H9 (cell line): Measurements from ENCODE around the gene SDHA. TPM values are rescaled to one million over a fixed set of nuclear protein-coding genes. Genes with fewer than 3 reads are reported as not detected.

Source experiments
- DNase-seq: peaks from one replicate; pipeline ENCODE4 v3.0.0-alpha.2; 2017
- H2AFZ ChIP-seq: one replicate; pipeline ENCODE4 v1.6.1; 2013; ENCODE audit warnings: mild to moderate bottlenecking, low read length, control low read depth, moderate library complexity
- H2AK5ac ChIP-seq: 2 replicates; pipeline ENCODE4 v1.6.1; 2013; ENCODE audit warnings: low read length, control low read depth, mixed read lengths; ENCODE audit not compliant: insufficient read length
- H2BK120ac ChIP-seq: one replicate; pipeline ENCODE4 v1.6.1; 2013; ENCODE audit warnings: low read depth, mild to moderate bottlenecking, low read length, control low read depth, inconsistent platforms; ENCODE audit not compliant: poor library complexity, severe bottlenecking
- H2BK12ac ChIP-seq: 2 replicates; pipeline ENCODE4 v1.6.1; 2013; ENCODE audit warnings: low read length, control low read depth, mixed read lengths, low read depth; ENCODE audit not compliant: insufficient read length
- H2BK15ac ChIP-seq: 2 replicates; pipeline ENCODE4 v1.6.1; 2013; ENCODE audit warnings: low read depth, low read length, control low read depth
- H2BK20ac ChIP-seq: one replicate; pipeline ENCODE4 v1.6.1; 2013; ENCODE audit warnings: low read depth, mild to moderate bottlenecking, low read length, control low read depth, inconsistent platforms; ENCODE audit not compliant: poor library complexity, severe bottlenecking
- H2BK5ac ChIP-seq: 2 replicates; pipeline ENCODE4 v1.6.1; 2013; ENCODE audit warnings: low read length, control low read depth, mixed read lengths; ENCODE audit not compliant: insufficient read length
- H3K14ac ChIP-seq: 2 replicates; pipeline ENCODE4 v1.6.1; 2013; ENCODE audit warnings: low read length, control low read depth; ENCODE audit not compliant: insufficient read depth
- H3K18ac ChIP-seq: 2 replicates; pipeline ENCODE4 v1.6.1; 2013; ENCODE audit warnings: low read depth, mild to moderate bottlenecking, mixed read lengths, low read length, control low read depth; ENCODE audit not compliant: insufficient read length
- H3K23ac ChIP-seq: 2 replicates; pipeline ENCODE4 v1.6.1; 2013; ENCODE audit warnings: low read length, control low read depth, mixed read lengths, low read depth; ENCODE audit not compliant: insufficient read length
- H3K23me2 ChIP-seq: 2 replicates; pipeline ENCODE4 v1.6.1; 2013; ENCODE audit warnings: low read depth, mild to moderate bottlenecking, mixed read lengths, low read length, control low read depth; ENCODE audit not compliant: insufficient read length, poor library complexity, severe bottlenecking
- H3K27ac ChIP-seq: 2 replicates; pipeline ENCODE4 v1.5.1; 2013; ENCODE audit warnings: low read length, control low read depth, mixed read lengths, low read depth; ENCODE audit not compliant: insufficient read length
- H3K27me3 ChIP-seq: 2 replicates; pipeline ENCODE4 v1.6.1; 2013; ENCODE audit warnings: low read length, control low read depth, inconsistent platforms; ENCODE audit not compliant: insufficient read depth
- H3K4ac ChIP-seq: 2 replicates; pipeline ENCODE4 v1.6.1; 2013; ENCODE audit warnings: low read depth, mild to moderate bottlenecking, control low read depth, inconsistent platforms, low read length, moderate library complexity
- H3K4me1 ChIP-seq: 2 replicates; pipeline ENCODE4 v1.6.1; 2013; ENCODE audit warnings: low read length, control low read depth, inconsistent platforms; ENCODE audit not compliant: insufficient read depth
- H3K4me2 ChIP-seq: 2 replicates; pipeline ENCODE4 v1.6.1; 2013; ENCODE audit warnings: low read length, control low read depth, mixed read lengths; ENCODE audit not compliant: insufficient read length, insufficient read depth
- H3K56ac ChIP-seq: 2 replicates; pipeline ENCODE4 v1.6.1; 2013; ENCODE audit warnings: low read depth, mild to moderate bottlenecking, mixed read lengths, low read length, control low read depth; ENCODE audit not compliant: insufficient read length
- H3K79me1 ChIP-seq: 2 replicates; pipeline ENCODE4 v1.6.1; 2013; ENCODE audit warnings: low read depth, mild to moderate bottlenecking, moderate library complexity, low read length, control low read depth, inconsistent platforms; ENCODE audit not compliant: insufficient read depth, poor library complexity, severe bottlenecking
- H3K79me2 ChIP-seq: 2 replicates; pipeline ENCODE4 v1.6.1; 2013; ENCODE audit warnings: low read length, control low read depth, inconsistent platforms; ENCODE audit not compliant: insufficient read depth
- H3K9ac ChIP-seq: 2 replicates; pipeline ENCODE4 v1.6.1; 2013; ENCODE audit warnings: low read length, control low read depth, mixed read lengths; ENCODE audit not compliant: insufficient read length; ENCODE audit errors: extremely low read depth
- H3K9me3 ChIP-seq: one replicate; pipeline ENCODE4 v1.6.1; 2013; ENCODE audit warnings: low read depth, low read length, inconsistent platforms; ENCODE audit not compliant: control insufficient read depth
- H3T11ph ChIP-seq: one replicate; pipeline ENCODE4 v1.6.1; 2013; ENCODE audit warnings: mild to moderate bottlenecking, low read length, control low read depth, inconsistent platforms
- H4K20me1 ChIP-seq: one replicate; pipeline ENCODE4 v1.6.1; 2013; ENCODE audit not compliant: control insufficient read depth, insufficient read length, insufficient read depth
- H4K5ac ChIP-seq: 2 replicates; pipeline ENCODE4 v1.6.1; 2013; ENCODE audit warnings: low read depth, mild to moderate bottlenecking, mixed read lengths, low read length, control low read depth; ENCODE audit not compliant: insufficient read length
- H4K8ac ChIP-seq: replicated peaks from 2 replicates; pipeline ENCODE4 v1.6.1; 2013; ENCODE audit warnings: low read length, control low read depth, mixed read lengths, low read depth; ENCODE audit not compliant: insufficient read length
- H4K91ac ChIP-seq: 2 replicates; pipeline ENCODE4 v1.6.1; 2013; ENCODE audit warnings: low read depth, mild to moderate bottlenecking, moderate library complexity, mixed read lengths, low read length, control low read depth; ENCODE audit not compliant: insufficient read length
- H3K27ac Mint-ChIP-seq, 3 experiments: 2 replicates in 2 of 3; 3 replicates in 1 of 3; pipeline ENCODE4 v1.8.0; 2020 to 2021; ENCODE audit warnings: mixed read lengths in 3 of 3, mild to moderate bottlenecking in 1 of 3, moderate library complexity in 1 of 3
- H3K27me3 Mint-ChIP-seq: 2 replicates; pipeline ENCODE4 v1.8.0; 2021; ENCODE audit warnings: low read depth, mild to moderate bottlenecking, moderate library complexity, mixed read lengths
- H3K36me3 Mint-ChIP-seq, 3 experiments: 2 replicates in 2 of 3; 3 replicates in 1 of 3; pipeline ENCODE4 v1.8.0; 2020 to 2021; ENCODE audit warnings: low read depth in 3 of 3, mixed read lengths in 3 of 3; ENCODE audit not compliant: insufficient read depth in 1 of 3
- H3K4me1 Mint-ChIP-seq, 2 experiments: 2 replicates each; pipeline ENCODE4 v1.8.0; 2020; ENCODE audit warnings: mixed read lengths in 2 of 2
- H3K4me3 Mint-ChIP-seq, 2 experiments: 2 replicates in 1 of 2; 3 replicates in 1 of 2; pipeline ENCODE4 v1.8.0; 2020 to 2021; ENCODE audit warnings: mild to moderate bottlenecking in 2 of 2, mixed read lengths in 2 of 2, moderate library complexity in 1 of 2
- H3K9me3 Mint-ChIP-seq, 2 experiments: 2 replicates in 1 of 2; 3 replicates in 1 of 2; pipeline ENCODE4 v1.8.0; 2020; ENCODE audit warnings: mild to moderate bottlenecking in 2 of 2, mixed read lengths in 2 of 2, moderate library complexity in 1 of 2
- WGBS: extraction: QIAGEN DNeasy Blood & Tissue Kit; methylation state at CpG from one replicate; pipeline ENCODE4 v1.1.7; 2013; ENCODE audit warnings: missing lambda C conversion rate, low lambda C conversion rate, mixed read lengths; ENCODE audit not compliant: insufficient read length; ENCODE audit errors: extremely low coverage; 5-methylcytosine and 5-hydroxymethylcytosine counted together
- total RNA-seq: library from RNA; stranded (reverse); gene quantifications from 2 replicates; pipeline ENCODE4 v1.2.1, GENCODE V29; 2021
- TF ChIP-seq, protein P1 (sequence below): fragments of 200-600 bp; sonication (generic); conservative IDR thresholded peaks from 3 replicates; pipeline ENCODE4 v1.8.0; 2021; ENCODE audit warnings: antibody characterized with exemption, mild to moderate bottlenecking

The SDHA gene
- total RNA-seq, 1 experiment from 2014 or later: 84.8 TPM

DNA sequence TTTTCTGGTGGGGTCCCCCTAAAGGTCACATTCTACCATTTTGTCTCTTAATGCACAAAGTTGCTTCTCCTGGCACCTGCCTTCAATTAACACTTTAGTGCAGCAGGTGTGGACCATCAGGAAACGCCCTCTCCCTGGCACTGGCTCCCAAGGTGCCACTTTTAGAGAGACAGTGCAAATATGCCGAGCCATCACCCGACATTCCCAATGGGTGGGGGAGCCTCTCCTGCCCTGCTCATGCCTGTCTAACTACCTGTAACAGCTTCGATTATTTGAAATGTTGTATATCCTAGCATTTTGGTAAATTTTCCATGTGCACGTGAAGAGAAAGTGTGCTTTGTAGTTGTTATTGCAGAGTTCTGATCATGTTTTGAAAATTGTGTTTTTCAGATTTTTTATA lies 40.0 kb upstream of the SDHA start:
- Histone ChIP-seq H3K18ac (no peak overlapping the region), H2BK12ac (no peak overlapping the region), H3K27ac (no peak overlapping the region), H2BK20ac (no peak overlapping the region), H4K8ac (no peak overlapping the region), H4K20me1 (no peaks in the 10 kb centered on the region), H3K9ac (no peak overlapping the region), H3K14ac (no peak overlapping the region), H3K4ac (no peak overlapping the region), H4K91ac (no peak overlapping the region), H2AK5ac (no peak overlapping the region), H3K23ac (no peak overlapping the region), H3K27me3 (no peaks in the 10 kb centered on the region), H3T11ph (no peak overlapping the region), H2BK120ac (no peak overlapping the region), H3K79me1 (no peaks in the 10 kb centered on the region), H3K79me2 (no peaks in the 10 kb centered on the region), H3K56ac (no peak overlapping the region), H3K23me2 (no peaks in the 10 kb centered on the region), H2BK15ac (no peak overlapping the region), H3K4me2 (no peak overlapping the region), H2BK5ac (no peak overlapping the region), H4K5ac (no peak overlapping the region), H3K4me1 (no peaks in the 10 kb centered on the region; the same call in 1 of the 2 replicates), H3K9me3 (no peaks in the 10 kb centered on the region), H2AFZ (no peak overlapping the region)
- H3K27me3 Mint-ChIP-seq: no peaks in the 10 kb centered on the region; the same call in 1 of the 2 replicates
- TF ChIP-seq, protein P1, sequence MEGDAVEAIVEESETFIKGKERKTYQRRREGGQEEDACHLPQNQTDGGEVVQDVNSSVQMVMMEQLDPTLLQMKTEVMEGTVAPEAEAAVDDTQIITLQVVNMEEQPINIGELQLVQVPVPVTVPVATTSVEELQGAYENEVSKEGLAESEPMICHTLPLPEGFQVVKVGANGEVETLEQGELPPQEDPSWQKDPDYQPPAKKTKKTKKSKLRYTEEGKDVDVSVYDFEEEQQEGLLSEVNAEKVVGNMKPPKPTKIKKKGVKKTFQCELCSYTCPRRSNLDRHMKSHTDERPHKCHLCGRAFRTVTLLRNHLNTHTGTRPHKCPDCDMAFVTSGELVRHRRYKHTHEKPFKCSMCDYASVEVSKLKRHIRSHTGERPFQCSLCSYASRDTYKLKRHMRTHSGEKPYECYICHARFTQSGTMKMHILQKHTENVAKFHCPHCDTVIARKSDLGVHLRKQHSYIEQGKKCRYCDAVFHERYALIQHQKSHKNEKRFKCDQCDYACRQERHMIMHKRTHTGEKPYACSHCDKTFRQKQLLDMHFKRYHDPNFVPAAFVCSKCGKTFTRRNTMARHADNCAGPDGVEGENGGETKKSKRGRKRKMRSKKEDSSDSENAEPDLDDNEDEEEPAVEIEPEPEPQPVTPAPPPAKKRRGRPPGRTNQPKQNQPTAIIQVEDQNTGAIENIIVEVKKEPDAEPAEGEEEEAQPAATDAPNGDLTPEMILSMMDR: no peak
- peaks cover 7 to 9% of the 10 kb centered on the region in 2 experiments for H3K4me1 Mint-ChIP-seq
- peaks cover 12 to 60% (median 55%) of the 10 kb centered on the region in 3 experiments for H3K36me3 Mint-ChIP-seq
- no CpG with 5 or more reads among the region's 5 CpGs for WGBS
- H3K4me3 Mint-ChIP-seq: no peak overlapping the region
- H3K27ac Mint-ChIP-seq: no peak overlapping the region
- H3K9me3 Mint-ChIP-seq: no peaks in the 10 kb centered on the region
- no peak for DNase-seq
